Epithelial cell of esophagus (primary cell): ENCODE results near the gene UPF1.

Experiments
- DNase-seq: peaks from one replicate; pipeline ENCODE4 v3.0.0; 2010; ENCODE audit warnings: low read depth
- H3K4me3 ChIP-seq: 2 replicates; pipeline ENCODE4 v1.5.1; 2011; ENCODE audit warnings: mild to moderate bottlenecking, low read length, control low read depth
- TF ChIP-seq, protein P1 (sequence below): IDR thresholded peaks from 2 replicates; pipeline ENCODE4 v1.5.1; 2011; ENCODE audit warnings: low read depth, mild to moderate bottlenecking, low read length, control low read depth, inconsistent platforms; ENCODE audit not compliant: insufficient read depth; ENCODE audit errors: missing control alignments

The UPF1 gene

GRCh38 chr19:18799389-18799970, 32.3 kb upstream of the UPF1 start:
- no peak for DNase-seq
- TF ChIP-seq, protein P1, sequence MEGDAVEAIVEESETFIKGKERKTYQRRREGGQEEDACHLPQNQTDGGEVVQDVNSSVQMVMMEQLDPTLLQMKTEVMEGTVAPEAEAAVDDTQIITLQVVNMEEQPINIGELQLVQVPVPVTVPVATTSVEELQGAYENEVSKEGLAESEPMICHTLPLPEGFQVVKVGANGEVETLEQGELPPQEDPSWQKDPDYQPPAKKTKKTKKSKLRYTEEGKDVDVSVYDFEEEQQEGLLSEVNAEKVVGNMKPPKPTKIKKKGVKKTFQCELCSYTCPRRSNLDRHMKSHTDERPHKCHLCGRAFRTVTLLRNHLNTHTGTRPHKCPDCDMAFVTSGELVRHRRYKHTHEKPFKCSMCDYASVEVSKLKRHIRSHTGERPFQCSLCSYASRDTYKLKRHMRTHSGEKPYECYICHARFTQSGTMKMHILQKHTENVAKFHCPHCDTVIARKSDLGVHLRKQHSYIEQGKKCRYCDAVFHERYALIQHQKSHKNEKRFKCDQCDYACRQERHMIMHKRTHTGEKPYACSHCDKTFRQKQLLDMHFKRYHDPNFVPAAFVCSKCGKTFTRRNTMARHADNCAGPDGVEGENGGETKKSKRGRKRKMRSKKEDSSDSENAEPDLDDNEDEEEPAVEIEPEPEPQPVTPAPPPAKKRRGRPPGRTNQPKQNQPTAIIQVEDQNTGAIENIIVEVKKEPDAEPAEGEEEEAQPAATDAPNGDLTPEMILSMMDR, result no peak

DNA sequence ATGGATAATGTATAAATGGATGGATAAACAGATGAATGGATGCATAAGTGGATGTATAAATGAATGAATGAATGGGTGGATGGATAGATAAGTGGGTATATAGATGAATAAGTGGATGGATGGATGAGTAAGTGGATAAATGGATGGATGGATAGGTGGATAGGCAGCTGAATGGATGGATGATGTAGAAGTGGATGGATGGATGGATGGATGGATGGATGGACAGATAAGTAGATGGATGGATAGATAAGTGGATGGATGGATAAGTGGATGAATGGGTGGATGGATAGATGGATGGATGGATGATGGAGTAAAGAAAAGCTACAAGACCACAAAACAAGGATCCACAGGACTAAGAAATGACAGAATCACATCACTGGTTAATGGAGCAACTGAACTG, 31.7 kb upstream of the UPF1 start:
- TF ChIP-seq, protein P1, result no peak
- DNase-seq, result no peak
- no peak overlapping the region for H3K4me3 ChIP-seq

More at GRCh38 chr19:18799389-18799970, 32.3 kb upstream of the UPF1 start:
- H3K4me3 ChIP-seq, result no peak overlapping the region

- TF ChIP-seq, protein P1, result no peak
- DNase-seq, result no peak
Measured at GRCh38 chr19:18800636-18801035, 31.1 kb upstream of the UPF1 start.

DNA sequence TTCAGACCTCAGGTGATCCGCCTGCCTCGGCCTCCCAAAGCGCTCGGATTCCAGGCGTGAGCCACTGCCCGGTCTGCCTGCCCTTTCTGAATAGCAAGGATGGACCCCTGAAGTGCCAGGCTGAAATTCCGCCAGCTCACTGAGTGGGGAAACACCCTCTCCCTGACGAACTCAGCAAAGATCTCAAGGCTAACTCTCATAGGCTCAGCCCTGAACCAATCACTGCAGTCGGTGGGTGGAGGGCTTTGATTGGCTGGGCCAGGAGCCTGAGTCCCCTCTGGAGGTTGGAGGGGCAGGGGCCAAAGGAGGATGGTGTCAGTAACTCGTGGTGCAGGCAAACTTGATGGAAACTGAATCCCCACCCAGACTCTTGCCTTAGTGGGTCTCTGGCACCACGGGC, 29.4 kb upstream of the UPF1 start:
- no peak for DNase-seq
- TF ChIP-seq, protein P1, result no peak
- H3K4me3 ChIP-seq, result no peak overlapping the region

More at GRCh38 chr19:18800636-18801035, 31.1 kb upstream of the UPF1 start:
- no peak overlapping the region for H3K4me3 ChIP-seq

- no peak overlapping the region for H3K4me3 ChIP-seq
Measured at GRCh38 chr19:18803550-18804138, 28.1 kb upstream of the UPF1 start.

DNA sequence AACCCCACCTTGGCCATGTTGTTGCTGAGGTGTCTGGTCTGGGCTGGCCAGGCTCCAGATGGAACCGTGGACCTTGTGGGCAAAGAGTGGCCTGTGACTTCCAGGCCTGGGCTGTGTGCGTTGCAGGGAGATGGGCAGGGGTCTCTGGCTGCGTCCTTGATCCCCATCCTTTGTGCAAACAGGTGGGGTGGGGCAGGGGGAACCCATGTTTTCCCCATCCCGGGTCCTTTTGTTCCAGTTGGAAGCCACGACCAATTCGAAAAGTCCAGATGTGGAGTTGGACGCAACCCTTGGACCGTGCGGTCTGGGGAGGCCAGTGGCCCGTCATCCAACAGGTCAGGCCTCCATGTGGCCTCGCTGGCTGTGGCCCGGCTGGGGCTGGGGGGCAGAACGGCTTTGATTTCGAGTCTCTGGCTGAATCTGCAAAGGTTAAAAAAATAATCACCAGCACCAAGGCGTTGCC, 27.6 kb upstream of the UPF1 start:
- no peak for DNase-seq
- no peak overlapping the region for H3K4me3 ChIP-seq
- TF ChIP-seq, protein P1, result no peak

More at GRCh38 chr19:18803550-18804138, 28.1 kb upstream of the UPF1 start:
- TF ChIP-seq, protein P1, result no peak
- DNase-seq, result no peak

DNA sequence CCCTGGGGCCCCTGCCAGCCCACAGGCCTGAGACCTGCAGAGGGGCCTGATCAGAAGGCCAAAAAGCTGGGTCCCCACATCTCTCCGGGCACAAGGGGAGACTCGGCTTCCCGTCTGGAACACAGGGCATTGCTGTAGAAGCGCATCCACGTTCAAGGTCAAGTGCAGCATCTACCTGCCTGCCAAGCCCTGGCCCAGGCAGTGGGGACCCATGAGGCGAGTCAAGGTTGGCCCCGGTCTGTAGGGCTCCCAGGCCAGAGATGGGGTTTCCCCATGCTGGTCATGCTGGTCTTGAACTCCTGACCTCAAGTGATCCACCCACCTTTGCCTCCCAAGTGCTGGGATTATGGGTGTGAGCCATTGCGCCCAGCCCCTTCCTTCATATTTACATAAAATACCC, 27.1 kb upstream of the UPF1 start:
- H3K4me3 ChIP-seq, result no peak overlapping the region
- no peak for DNase-seq
- TF ChIP-seq, protein P1, result no peak
